G401 (cell line): ENCODE data around the gene SLC4A1. TPM values are rescaled to one million over a fixed set of nuclear protein-coding genes. Genes with fewer than 3 reads are reported as not detected.

Source experiments
- DNase-seq: peaks from one replicate; pipeline ENCODE4 v3.0.0-alpha.2; 2015; ENCODE audit warnings: low spot score
- in situ Hi-C: cut with HindIII; loops from 2 replicates; pipeline ENCODE4 v1.10.0; 2016; ENCODE audit warnings: low sequenced_read_pairs, mixed read lengths
- total RNA-seq: library from RNA; depleted of rRNA; stranded (reverse); fragments of >200 nt; shearing (Covaris generic); gene quantifications from 2 replicates; pipeline ENCODE4 v1.2.3, GENCODE V29; 2014

Gene SLC4A1
- total RNA-seq, 1 experiment from 2014 or later = not detected

DNA sequence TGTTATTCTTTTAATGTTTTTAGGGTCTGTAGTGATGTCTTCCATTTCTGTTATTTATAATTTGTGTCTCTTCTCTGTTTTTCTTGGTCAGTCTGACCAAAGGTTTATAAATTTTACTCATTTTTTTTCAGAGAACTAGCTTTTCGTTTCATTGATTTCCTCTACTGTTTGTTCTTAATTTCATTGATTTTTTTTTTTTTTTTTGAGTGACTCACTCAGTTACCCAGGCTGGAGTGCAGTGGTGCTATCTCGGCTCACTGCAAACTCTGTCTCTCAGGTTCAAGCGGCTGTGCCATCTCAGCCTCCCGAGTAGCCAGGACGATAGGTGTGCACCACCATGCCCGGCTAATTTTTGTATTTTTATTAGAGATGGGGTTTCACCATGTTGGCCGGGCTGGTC, 35.9 kb downstream of the SLC4A1 start:
- in situ Hi-C loops = no loop called here
- no peak for DNase-seq

DNA sequence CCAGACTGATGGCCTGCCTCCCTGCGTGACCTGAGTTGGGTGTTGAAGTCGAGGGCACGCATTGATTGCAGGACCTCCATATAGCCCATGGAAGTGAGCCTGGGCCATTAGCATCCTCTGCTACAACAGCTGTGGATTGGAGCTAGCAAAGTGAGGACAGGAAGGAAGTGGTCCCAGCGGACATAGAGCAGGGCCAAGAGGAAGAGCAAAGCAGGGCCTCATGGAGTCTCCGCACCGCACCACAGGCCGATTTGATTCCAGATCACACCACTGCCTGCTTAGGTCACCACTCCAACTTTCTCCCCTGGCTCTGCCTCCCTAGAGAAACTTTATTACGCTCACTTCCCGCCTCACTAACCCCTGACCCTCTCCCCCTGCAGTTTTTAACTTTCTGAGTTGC, 37.8 kb downstream of the SLC4A1 start:
- in situ Hi-C loops = no loop called here
- no peak for DNase-seq

DNA sequence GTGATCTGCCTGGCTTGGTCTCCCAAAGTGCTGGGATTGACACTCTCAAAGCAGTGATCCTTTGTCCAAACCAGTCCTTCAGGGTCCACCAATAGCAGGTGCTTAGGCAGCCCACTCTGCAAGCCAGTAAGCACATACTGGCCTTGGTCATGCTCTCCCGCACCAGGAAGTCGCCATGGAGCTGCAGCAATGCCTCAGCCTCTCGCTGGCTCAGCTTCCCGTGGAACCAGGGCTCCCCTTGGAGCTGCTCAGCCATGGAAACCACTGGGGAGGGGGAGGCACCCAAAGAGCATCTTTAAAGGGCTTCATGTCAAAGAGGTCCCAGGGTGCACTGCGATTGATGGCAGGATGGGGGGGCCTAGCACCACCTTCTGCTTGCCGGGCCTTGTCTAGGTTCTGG, 38.8 kb downstream of the SLC4A1 start:
- in situ Hi-C loops = no loop called here
- no peak for DNase-seq

DNA sequence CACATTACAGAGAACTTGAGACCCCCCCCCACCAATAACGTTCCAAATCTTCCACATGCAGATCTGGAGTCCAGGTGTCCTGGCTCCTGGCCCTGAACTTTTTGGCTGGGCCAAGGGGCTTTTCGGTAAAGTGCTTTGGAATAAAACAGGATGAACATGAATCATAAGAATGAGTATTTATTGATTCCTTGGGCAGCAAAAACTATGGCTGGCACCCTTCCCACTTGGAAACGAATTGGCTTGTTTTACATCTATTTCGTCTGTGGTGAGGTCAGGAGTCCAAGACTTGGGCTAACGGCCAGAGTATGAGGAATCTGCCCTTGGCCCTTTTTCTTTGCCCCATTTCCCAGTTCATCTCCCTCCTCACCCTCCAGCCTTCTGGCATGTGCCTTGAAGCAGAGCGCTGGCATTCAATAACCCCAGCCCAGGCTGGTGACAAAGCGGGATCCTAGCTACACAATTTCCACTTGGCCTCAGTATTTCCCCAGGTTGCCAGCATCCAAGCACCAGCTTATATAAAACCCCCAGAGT, 44.3 kb downstream of the SLC4A1 start:
- in situ Hi-C loops = no loop called here

DNA sequence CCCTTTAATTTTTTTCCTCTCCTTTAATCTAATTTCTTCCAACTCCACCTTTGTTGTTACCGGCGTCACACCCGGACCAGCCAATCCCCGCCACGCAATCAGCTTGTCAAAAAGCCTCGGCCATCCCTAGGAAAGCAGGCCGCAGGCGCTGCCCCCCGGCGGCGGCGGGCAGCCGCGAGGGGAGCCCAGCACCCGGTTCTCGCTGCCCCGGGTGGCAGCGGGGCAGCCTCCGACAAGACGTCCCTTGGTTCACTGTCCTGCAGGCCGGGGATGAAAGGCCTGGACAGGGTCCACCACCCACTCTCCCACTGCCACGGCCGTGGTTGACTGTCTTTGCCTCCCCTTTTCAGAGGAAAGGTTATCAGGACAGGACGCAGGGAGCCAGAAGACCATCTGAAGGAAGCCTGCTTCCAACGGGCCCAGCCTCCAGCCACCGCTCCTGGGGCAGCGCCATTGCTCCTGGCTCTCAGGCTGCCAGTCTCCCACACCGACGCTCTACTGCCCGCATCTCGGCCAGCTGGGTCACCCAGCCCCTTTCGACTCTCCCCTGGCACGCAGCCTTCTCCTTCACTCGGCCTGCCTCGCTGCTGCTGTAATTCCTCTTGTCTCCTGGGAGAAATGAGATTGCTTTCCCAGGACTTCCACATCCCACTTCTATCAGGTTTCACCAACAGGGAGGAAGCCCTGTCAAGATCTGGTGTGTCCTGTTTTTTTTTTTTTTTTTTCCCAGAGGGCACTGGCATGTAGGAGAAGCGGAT, 45.6 kb downstream of the SLC4A1 start:
- peak; percentile 93 for DNase-seq
- in situ Hi-C loops = no loop called here

More for the DNA sequence above, 44.3 kb downstream of the SLC4A1 start:
- DNase-seq = peak; percentile 77

DNA sequence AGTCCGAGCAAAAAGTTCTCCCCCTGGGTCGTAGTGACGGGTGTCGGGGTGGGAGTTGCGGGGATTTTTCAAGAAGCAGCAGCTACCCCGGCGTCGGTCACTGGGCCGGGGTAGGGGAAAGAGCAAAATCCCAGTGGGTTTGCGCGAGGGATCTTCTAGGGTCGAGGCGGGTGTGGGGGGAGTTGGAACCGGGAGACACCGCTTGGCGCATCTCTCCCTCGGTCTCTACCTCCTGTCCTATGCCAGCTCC, 46.1 kb downstream of the SLC4A1 start:
- no peak for DNase-seq
- in situ Hi-C loops = no loop called here

DNA sequence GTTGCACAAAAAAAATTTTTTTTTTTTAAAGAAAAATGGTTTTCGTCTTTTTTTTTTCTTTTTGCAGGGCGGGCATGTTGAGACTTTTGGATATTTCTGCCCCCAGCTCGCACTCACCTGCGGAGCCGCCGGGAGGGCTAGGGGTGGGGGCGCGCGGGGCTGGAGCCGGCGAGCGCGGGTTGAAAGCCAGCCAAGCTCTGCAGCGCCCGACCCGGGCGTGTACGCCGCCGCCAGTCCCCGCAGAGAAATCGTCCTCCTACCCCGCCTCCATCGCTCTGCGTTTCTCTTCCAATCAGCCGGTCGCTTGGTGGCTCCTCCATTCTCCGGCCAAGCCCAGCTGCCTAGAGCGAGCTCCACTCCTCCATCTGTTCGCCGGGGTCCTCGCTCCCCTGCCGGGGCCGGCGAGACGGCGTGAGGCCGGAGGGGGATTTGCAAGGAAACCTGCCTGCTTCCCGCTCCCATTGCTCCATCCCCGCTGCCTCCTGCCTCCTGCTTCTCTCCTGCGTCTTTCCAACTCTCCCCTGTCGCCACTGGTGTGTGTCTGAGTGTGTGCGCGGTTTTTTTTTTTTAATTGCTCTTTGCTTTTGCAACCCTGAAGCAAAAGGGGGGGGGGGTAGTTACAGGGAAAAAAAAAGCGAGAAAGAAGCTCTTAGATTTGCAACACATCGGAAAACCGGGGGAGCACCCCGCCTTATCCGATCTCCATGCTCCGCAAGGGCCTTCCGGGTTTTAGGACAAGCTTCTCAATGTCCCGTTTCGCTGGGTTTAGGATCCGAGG, 46.7 kb downstream of the SLC4A1 start:
- in situ Hi-C loops = no loop called here
- peak; percentile 87 for DNase-seq

DNA sequence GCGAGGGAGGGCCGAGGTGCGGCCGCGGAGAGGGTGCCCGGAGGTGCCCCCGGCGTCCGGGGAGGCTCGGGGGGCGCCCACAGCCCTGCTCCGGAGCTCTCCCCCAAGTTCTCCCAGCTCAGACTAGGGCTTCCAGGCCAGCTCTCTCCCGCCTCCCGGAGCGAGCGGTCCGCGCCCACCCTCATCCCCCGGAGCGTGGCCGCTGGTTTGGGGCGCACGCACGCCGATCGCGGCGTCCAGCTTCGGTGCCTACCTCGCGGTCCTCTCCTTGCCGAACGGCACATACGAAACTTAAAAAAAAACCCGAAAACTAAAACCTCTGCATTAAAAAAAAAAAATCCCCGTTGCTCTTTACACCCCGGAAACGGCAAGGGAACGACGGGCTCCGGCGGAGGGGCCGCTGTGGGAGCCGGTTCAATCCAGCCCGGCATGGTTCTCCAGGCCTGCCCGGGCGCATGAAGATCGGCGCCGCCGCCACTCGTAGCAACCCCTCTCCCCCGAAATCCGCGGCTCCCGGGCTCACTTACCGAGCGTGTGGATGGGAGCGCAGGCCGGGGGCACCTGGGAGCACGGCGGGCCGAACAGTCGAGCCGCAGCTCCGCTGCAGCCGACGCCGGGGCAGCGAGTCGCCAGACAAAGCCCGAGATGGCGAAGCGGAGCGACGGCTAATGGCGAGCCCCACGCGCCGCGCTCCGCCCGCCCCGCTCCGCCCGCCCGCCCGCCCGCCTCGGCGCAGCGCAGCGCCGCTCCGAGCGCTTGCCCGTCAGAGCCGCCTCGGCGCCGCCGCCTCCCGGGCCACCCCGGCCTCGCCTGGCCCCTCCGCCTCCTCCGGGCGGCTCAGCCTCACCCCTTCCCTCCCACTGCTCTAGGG, 47.5 kb downstream of the SLC4A1 start:
- in situ Hi-C loops = no loop called here
- DNase-seq = peak; percentile 57

DNA sequence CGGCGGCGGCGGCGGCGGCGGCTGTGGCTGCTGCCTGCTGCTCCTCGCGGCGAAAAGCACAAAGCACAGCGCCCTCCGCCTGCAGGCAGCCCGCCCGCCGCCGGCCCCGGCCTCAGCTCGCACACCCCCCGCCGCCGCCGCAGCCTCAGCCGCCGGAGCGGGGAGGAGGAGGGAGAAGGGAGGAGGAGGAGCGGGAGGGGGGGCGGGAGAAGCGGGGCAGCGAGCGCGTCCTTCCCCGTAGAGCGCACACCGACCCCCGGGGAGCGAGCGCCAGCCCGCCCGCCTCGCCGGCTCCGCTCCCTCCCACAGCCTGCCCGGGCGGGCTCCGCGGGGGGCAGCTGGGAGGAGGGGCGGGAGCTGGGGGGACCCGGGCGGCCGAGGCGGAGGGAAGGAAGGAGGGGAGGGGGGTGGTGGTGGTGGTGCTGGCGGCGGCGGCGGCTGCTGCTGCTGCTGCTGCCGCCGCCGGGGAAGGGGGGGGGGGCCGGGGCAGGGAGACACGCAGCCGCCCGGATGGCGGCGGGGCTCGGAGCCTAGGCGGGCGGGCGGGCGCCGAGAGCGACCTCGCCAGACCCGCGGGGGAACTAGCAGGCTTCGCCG, 48.2 kb downstream of the SLC4A1 start, which contains the start of gene UBTF:
Gene UBTF (minus strand): TSS at position 60 of the 597 bp plus-strand sequence. CDS start 1,446 bp downstream, outside the sequence.
- in situ Hi-C loops = no loop called here

DNA sequence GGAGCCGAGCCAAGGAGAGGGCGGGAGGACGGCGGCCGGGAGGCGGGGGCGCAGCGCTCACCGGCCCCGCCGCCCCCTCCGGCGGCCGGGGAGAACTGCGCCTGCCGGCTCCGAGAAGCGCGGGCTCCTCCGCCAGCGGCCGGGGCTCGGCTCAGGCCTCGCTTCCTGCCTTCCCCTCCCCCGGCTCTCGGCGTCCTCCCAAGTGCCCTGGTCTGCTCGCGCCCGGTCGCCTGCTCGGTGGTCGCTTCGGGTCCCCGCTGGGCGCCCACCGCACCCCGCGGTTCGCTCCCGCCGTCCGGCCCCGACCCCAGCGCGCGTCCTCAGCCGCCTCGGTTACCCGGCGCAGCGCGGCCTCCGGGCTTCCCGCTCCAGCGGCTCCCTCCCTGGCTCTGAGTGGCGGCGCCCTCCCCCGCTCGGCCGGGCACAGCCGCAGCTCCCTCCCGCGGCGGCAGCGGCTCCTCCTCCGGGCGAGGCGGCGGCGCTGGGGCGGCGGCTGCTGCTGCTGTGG, 48.8 kb downstream of the SLC4A1 start:
- in situ Hi-C loops = no loop called here
- peak; percentile 48 for DNase-seq

More for the DNA sequence above, 48.2 kb downstream of the SLC4A1 start, which contains the start of gene UBTF:
- peak; percentile 60 for DNase-seq

DNA sequence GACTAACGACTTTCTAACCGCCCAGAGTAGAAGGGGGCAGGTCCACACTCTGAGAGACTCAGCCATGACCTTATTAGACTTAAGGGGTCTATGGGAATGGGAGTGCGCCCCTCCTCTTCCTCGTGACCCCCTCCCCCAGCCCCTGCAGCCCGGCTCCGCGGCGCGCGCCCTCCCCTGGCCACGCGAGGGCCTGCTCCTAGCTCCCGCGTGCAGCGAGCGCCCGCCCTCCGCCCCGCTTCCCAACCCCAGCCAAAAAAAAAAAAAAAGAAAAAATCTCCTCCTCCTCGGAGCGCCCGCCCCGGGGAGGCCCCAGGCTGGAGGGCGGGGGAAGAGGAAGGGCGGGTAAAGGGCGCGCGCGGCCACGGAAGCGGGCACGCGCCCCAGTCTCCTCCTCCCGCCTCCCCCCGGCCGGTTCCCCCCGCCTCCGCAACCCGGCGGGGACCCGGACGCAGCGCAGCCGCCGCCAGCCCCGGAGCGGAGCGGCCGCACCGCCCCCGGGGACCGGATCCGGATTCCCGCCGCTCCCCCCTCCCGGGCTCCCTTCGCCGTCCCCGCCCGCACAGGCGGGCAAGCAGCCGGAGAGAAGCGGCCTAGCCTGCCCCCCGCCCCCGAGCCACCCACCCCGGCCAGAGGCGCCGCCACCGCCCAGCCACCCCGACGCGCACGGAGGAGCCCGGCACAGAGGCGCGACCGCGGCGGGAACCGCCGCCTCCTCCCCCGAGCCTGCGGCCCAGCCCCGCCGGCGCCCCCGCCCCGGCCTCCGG, 49.4 kb downstream of the SLC4A1 start:
- in situ Hi-C loops = no loop called here

DNA sequence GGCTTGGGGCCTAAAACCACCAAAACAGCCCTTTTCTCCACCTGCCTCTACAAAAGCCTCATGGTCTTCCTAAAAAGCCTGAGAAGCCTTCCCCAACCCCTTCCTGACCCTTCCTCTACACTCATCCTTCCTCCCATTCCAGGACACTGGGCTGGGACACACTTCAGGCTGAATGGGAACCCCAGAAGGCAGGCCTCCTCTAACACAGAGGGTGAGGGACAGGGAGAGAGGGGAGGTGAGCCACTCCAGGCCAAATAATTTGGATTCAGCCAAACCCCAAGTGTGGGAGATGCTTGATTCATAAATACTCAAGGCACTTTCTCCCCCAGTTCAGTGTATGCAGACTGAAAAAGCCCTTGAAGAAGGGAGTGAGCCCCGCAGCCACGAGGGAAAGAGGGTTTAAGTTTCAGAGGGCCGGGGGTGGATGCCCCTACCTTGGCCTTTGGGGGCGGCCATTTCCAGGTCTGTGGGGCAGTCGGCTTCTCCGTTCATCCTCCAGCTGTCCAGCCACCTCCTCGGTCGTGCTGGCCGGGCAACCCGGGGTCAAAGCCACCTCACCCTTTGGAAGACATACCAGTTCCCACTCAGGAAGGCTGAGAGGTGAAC, 50.1 kb downstream of the SLC4A1 start:
- DNase-seq = no peak
- in situ Hi-C loops = no loop called here

More for the DNA sequence above, 49.4 kb downstream of the SLC4A1 start:
- peak; percentile 90 for DNase-seq

DNA sequence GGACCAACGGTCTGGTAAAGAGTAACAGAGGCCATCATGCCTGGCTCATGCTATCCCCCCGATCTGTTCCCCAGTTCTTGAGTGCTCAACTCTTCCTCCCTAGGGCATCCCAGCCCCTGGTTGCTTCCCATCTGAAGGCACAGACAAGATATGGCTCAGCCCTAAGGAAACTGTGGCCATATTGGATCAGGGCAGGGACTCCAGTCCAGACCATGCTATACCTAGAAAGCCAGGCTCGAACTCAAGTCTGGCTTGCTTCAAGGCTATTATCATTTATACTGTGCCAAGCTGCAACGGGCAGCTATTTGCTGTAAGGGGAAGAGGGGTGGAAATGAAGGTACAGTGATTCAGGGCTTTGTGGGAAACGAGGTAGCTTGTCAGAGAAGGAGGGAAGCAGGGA, 51.2 kb downstream of the SLC4A1 start:
- in situ Hi-C loops = no loop called here
- no peak for DNase-seq

DNA sequence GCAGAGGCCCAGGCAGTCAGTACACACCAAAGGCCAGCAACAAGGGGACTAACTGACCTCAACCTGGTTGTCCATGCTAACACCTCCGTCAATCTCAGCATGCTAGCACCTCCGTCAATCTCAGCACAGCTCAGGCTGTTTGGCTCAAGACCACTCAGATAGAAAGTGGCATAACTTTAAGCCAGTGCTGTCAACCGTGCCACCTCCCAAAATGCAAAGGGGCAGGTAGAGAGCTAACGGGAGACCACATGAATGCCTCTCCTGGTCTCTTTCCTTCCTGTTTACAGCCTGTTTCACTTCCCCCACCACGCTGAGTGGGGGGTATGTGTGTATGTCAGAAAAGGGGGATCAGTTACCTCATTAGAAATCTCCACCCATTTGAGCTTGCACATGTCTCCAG, 51.8 kb downstream of the SLC4A1 start:
- no peak for DNase-seq
- in situ Hi-C loops = no loop called here

DNA sequence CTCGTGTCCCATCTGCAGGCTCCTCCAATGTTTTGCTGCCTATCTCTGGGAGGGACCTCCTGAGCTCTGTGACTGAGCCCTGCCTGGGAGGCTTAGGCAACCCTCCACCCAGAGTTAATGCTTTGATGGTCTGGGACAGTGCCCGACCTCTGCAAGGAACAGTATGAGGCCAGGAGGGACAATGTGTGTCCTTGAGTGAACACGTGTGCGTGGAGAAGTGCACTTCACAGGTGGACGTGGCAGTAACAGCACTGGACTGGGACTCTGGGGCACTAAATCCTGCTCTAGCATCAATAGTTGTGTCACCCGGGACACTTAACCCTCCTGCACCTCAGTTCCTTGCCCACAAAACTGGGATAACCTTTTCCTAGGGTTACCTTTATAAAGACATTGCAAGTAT, 53.0 kb downstream of the SLC4A1 start:
- DNase-seq = no peak
- in situ Hi-C loops = no loop called here

DNA sequence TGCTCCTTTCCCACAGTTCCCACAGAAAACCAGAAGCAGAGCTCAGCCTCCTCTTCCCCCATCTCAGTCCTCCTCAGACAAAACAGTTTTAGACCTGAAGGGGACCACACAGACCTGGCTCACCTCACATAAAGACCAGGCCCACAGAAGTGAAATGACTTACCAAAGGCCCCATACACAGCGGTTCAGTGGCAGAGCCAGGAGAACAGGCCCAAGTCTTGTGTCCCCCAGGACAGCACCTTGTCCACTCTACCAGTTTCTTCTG, 53.8 kb downstream of the SLC4A1 start:
- in situ Hi-C loops = no loop called here

DNA sequence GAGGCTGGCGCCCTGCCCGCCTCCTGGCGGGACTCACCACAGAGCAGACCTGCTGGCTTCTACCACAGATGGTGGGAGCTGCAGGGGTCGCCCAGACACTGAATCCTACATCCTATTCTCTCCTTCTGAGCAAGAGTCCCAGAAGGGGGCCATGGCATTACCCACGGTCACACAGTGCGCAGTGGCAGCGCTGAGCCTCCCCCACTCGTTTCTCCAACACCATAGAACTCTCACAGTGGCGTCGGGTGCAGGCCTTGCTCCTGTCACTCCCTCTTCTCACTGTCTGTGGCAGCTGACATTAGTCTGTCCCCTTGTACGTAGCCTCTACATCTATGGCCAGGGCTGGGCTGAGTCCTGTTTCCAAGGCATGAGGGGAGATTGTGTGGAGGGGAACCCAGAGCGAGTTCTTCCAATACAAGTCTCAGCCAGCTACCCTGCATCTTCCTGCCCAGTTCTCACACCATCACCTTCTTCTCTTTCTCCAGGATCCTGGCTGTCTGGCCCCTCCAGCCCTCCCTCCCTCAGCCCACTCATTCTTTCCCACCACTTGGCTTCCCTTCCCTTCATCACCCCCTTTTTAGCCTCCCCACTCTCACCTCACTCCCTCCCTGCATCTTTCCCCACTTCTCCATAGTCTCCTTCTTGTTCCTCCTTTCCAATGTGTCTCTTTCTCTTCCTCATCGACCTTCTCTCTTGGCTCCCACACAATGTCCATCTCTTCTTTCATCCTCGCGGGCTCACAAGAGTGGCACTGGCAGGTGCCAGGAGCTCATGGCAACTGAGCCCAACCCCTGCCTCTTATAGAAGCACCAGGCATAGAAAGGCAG, 54.3 kb downstream of the SLC4A1 start:
- DNase-seq = no peak
- in situ Hi-C loops = no loop called here

More for the DNA sequence above, 53.8 kb downstream of the SLC4A1 start:
- DNase-seq = no peak
